GM18909 (cell line): Measurements from ENCODE around the gene NTNG2.

Experiments used
- ATAC-seq: cut with Tn5 transposase; IDR thresholded peaks from one replicate; pipeline ENCODE4 v1.9.1; 2021; ENCODE audit warnings: mild to moderate bottlenecking; ENCODE audit not compliant: unreplicated experiment, poor library complexity

NTNG2 gene

GRCh38 chr9:132293145-132293721 lies 131.4 kb downstream of the NTNG2 start:
- no peak for ATAC-seq
